ENCODE data around the gene PTPRN2. TPM values are rescaled to one million over a fixed set of nuclear protein-coding genes. Genes with fewer than 3 reads are reported as not detected.

PTPRN2 gene
- total RNA-seq, 4 donors from 2014 or later = 14.9 to 34.3 (median 21.3) TPM

GRCh38 chr7:157952050-157952667, 635.5 kb downstream of the PTPRN2 start:
- DNase-seq = no peak
- TF ChIP-seq POLR2A (IDR thresholded peaks at IDR 0.05) (no peak), CTCF (IDR thresholded peaks at IDR 0.05) (no peak)
- H3K4me3 ChIP-seq = no peak overlapping the region
- H3K9me3 ChIP-seq = no peaks in the 10 kb centered on the region
- no peaks in the 10 kb centered on the region for H3K27me3 ChIP-seq
- no peaks in the 10 kb centered on the region for H3K36me3 ChIP-seq
- H3K4me1 ChIP-seq = no peaks in the 10 kb centered on the region
- no peak overlapping the region for H3K27ac ChIP-seq

GRCh38 chr7:157951300-157952049, 636.1 kb downstream of the PTPRN2 start:
- TF ChIP-seq CTCF (IDR thresholded peaks at IDR 0.05) = no peak
- no peak for TF ChIP-seq POLR2A (IDR thresholded peaks at IDR 0.05)
- Histone ChIP-seq H3K4me3 (no peak overlapping the region), H3K4me1 (no peaks in the 10 kb centered on the region), H3K9me3 (no peaks in the 10 kb centered on the region), H3K36me3 (no peaks in the 10 kb centered on the region), H3K27me3 (no peaks in the 10 kb centered on the region), H3K27ac (no peak overlapping the region)
- no peak for DNase-seq

GRCh38 chr7:157949711-157950110, 637.9 kb downstream of the PTPRN2 start:
- Histone ChIP-seq H3K4me3 (no peak overlapping the region), H3K4me1 (no peaks in the 10 kb centered on the region), H3K9me3 (no peaks in the 10 kb centered on the region), H3K36me3 (no peaks in the 10 kb centered on the region), H3K27ac (no peak overlapping the region), H3K27me3 (no peaks in the 10 kb centered on the region)
- no peak for TF ChIP-seq CTCF (IDR thresholded peaks at IDR 0.05)
- no peak for TF ChIP-seq POLR2A (IDR thresholded peaks at IDR 0.05)
- no peak for DNase-seq

GRCh38 chr7:157947504-157947903, 640.1 kb downstream of the PTPRN2 start:
- Histone ChIP-seq H3K27me3 (no peaks in the 10 kb centered on the region), H3K4me3 (no peak overlapping the region), H3K36me3 (no peaks in the 10 kb centered on the region), H3K4me1 (no peaks in the 10 kb centered on the region), H3K27ac (no peak overlapping the region), H3K9me3 (no peaks in the 10 kb centered on the region)
- no peak for DNase-seq
- TF ChIP-seq POLR2A (IDR thresholded peaks at IDR 0.05) = no peak
- TF ChIP-seq CTCF (IDR thresholded peaks at IDR 0.05) = no peak

GRCh38 chr7:157946398-157947060, 641.1 kb downstream of the PTPRN2 start:
- Histone ChIP-seq H3K4me3 (no peak overlapping the region), H3K27me3 (no peaks in the 10 kb centered on the region), H3K9me3 (no peaks in the 10 kb centered on the region), H3K4me1 (no peaks in the 10 kb centered on the region), H3K36me3 (no peaks in the 10 kb centered on the region), H3K27ac (no peak overlapping the region)
- DNase-seq = no peak
- TF ChIP-seq CTCF (IDR thresholded peaks at IDR 0.05) = no peak
- no peak for TF ChIP-seq POLR2A (IDR thresholded peaks at IDR 0.05)
